Trophoblast cell (in vitro differentiated cells and primary cell): Measurements from ENCODE around the gene ENTREP1.

Experiments used
- DNase-seq, 2 donors: peaks; one replicate each; pipeline ENCODE4 v3.0.0-alpha.2; 2016
- H2AFZ ChIP-seq: 2 replicates; pipeline ENCODE4 v1.6.1; 2013; ENCODE audit warnings: low read length, moderate library complexity, mild to moderate bottlenecking; ENCODE audit not compliant: insufficient read depth, poor library complexity
- H2AK5ac ChIP-seq: 2 replicates; pipeline ENCODE4 v1.6.1; 2013; ENCODE audit warnings: mild to moderate bottlenecking, low read length
- H2BK120ac ChIP-seq: 2 replicates; pipeline ENCODE4 v1.6.1; 2013; ENCODE audit warnings: low read length, mild to moderate bottlenecking, moderate library complexity; ENCODE audit not compliant: insufficient read depth, poor library complexity
- H2BK12ac ChIP-seq: 2 replicates; pipeline ENCODE4 v1.6.1; 2013; ENCODE audit warnings: mild to moderate bottlenecking, low read length, moderate library complexity
- H2BK5ac ChIP-seq: 2 replicates; pipeline ENCODE4 v1.6.1; 2013; ENCODE audit warnings: low read length, low read depth, moderate library complexity, mild to moderate bottlenecking; ENCODE audit not compliant: poor library complexity
- H3K14ac ChIP-seq: 2 replicates; pipeline ENCODE4 v1.6.1; 2013; ENCODE audit warnings: mild to moderate bottlenecking, low read length
- H3K18ac ChIP-seq: 2 replicates; pipeline ENCODE4 v1.6.1; 2013; ENCODE audit warnings: mild to moderate bottlenecking, low read length
- H3K23ac ChIP-seq: 2 replicates; pipeline ENCODE4 v1.6.1; 2013; ENCODE audit warnings: low read length
- H3K27ac ChIP-seq: 2 replicates; pipeline ENCODE4 v1.5.1; 2013; ENCODE audit warnings: low read depth, mild to moderate bottlenecking, inconsistent platforms, low read length, moderate library complexity
- H3K27me3 ChIP-seq: 2 replicates; pipeline ENCODE4 v1.6.1; 2013; ENCODE audit warnings: inconsistent platforms, mild to moderate bottlenecking, low read length, moderate library complexity; ENCODE audit not compliant: insufficient read depth
- H3K36me3 ChIP-seq, 2 experiments: 1 replicate in 1 of 2; 2 replicates in 1 of 2; pipeline ENCODE4 v1.6.1; 2013; ENCODE audit warnings: low read length in 2 of 2, mild to moderate bottlenecking in 2 of 2, moderate library complexity in 1 of 2; ENCODE audit not compliant: insufficient read depth in 2 of 2, control insufficient read depth in 1 of 2
- H3K4ac ChIP-seq: 2 replicates; pipeline ENCODE4 v1.6.1; 2013; ENCODE audit warnings: low read depth, mild to moderate bottlenecking, low read length, moderate library complexity
- H3K4me1 ChIP-seq, 2 experiments: 1 replicate in 1 of 2; 2 replicates in 1 of 2; pipeline ENCODE4 v1.6.1; 2013; ENCODE audit warnings: low read length in 2 of 2, mild to moderate bottlenecking in 2 of 2, moderate library complexity in 1 of 2; ENCODE audit not compliant: insufficient read depth in 2 of 2, control insufficient read depth in 1 of 2
- H3K4me2 ChIP-seq: 2 replicates; pipeline ENCODE4 v1.6.1; 2013; ENCODE audit warnings: inconsistent platforms, mild to moderate bottlenecking, low read length, moderate library complexity
- H3K4me3 ChIP-seq: 2 replicates; pipeline ENCODE4 v1.5.1; 2013; ENCODE audit warnings: mild to moderate bottlenecking, low read depth, low read length, inconsistent platforms
- H3K79me1 ChIP-seq: one replicate; pipeline ENCODE4 v1.6.1; 2013; ENCODE audit warnings: low read length
- H3K79me2 ChIP-seq: 2 replicates; pipeline ENCODE4 v1.6.1; 2013; ENCODE audit warnings: low read length, mild to moderate bottlenecking; ENCODE audit not compliant: control insufficient read depth, insufficient read depth, poor library complexity
- H3K9ac ChIP-seq: 2 replicates; pipeline ENCODE4 v1.6.1; 2013; ENCODE audit warnings: mild to moderate bottlenecking, low read length
- H3K9me3 ChIP-seq: 2 replicates; pipeline ENCODE4 v1.6.1; 2013; ENCODE audit warnings: low read depth, mild to moderate bottlenecking, control low read depth, inconsistent platforms, low read length; ENCODE audit not compliant: insufficient read depth
- H4K12ac ChIP-seq: 2 replicates; pipeline ENCODE4 v1.6.1; 2013; ENCODE audit warnings: low read depth, mild to moderate bottlenecking, low read length, moderate library complexity
- H4K8ac ChIP-seq: 2 replicates; pipeline ENCODE4 v1.6.1; 2013; ENCODE audit warnings: low read depth, mild to moderate bottlenecking, low read length, moderate library complexity
- H4K91ac ChIP-seq: one replicate; pipeline ENCODE4 v1.6.1; 2013; ENCODE audit warnings: low read depth, mild to moderate bottlenecking, low read length, moderate library complexity
- WGBS: extraction: QIAGEN DNeasy Blood & Tissue Kit; methylation state at CpG from one replicate; pipeline ENCODE4 v1.1.7; 2013; ENCODE audit warnings: missing lambda C conversion rate; ENCODE audit not compliant: insufficient read length, insufficient coverage; ENCODE audit errors: extremely low coverage; 5-methylcytosine and 5-hydroxymethylcytosine counted together

ENTREP1 gene

DNA sequence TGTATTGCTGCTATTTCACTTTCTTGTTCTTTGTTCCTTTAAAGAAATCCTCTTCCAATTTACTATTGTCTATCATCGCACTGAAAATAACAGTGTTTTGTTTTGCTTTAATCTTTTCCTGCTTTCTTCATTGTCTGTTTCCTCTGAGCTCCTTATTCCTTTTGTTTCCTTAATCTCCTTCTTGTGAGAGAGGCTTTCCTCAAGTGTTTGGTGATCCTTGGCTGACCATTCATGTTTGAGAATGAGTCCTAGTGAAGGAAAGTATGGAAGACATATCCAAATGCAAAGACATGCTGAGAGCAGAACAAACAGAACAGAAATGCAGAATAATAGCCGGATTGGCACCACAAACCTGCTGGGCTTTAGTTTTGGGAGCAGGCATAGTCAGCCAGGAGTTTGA lies 42.0 kb upstream of the ENTREP1 start:
- Histone ChIP-seq H3K9me3 (no peaks in the 10 kb centered on the region), H3K23ac (no peak overlapping the region), H3K4me1 (no peaks in the 10 kb centered on the region)

DNA sequence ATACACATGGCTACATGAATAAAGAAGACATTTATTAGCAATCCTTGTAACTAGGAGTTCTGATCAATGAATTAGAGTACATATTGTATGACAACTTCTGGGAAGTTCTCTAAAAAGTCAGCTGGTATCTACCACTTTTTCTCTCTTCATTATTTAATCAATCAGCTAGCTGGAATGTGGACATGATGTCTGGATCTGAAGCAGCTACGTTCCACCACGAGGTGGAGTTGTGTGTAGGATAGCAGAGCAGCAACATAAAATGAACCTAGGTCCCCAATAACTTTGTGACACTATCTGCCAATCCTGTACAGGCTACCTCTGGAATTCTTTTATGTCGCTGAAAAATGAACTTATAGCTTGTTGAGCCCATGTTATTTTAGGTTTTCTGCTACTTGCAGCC lies 32.9 kb upstream of the ENTREP1 start:
- H3K4me2 ChIP-seq = no peak overlapping the region
- H2BK120ac ChIP-seq = no peak overlapping the region
- no peak overlapping the region for H2BK12ac ChIP-seq
- H3K79me1 ChIP-seq = peaks cover 4% of the 10 kb centered on the region
- no peak overlapping the region for H3K23ac ChIP-seq
- no peak overlapping the region for H3K18ac ChIP-seq
- no peak overlapping the region for H3K27ac ChIP-seq
- no peak overlapping the region for H3K4me3 ChIP-seq
- no peak overlapping the region for H2BK5ac ChIP-seq
- no peak overlapping the region for H3K4ac ChIP-seq
- no peak overlapping the region for H2AFZ ChIP-seq
- H3K9me3 ChIP-seq = no peaks in the 10 kb centered on the region
- H3K79me2 ChIP-seq = no peaks in the 10 kb centered on the region
- H3K14ac ChIP-seq = no peak overlapping the region
- no peak overlapping the region for H2AK5ac ChIP-seq
- no peak overlapping the region for H4K12ac ChIP-seq
- H3K9ac ChIP-seq = no peak overlapping the region
- no CpG with 5 or more reads among the region's 3 CpGs for WGBS
- H3K4me1 ChIP-seq = peaks cover 7 to 10% of the 10 kb centered on the region in 2 experiments
- peak in 1 of 2 donors; percentile 42 for DNase-seq
- H3K27me3 ChIP-seq = no peaks in the 10 kb centered on the region
- H3K36me3 ChIP-seq = no peaks in the 10 kb centered on the region
- no peak overlapping the region for H4K8ac ChIP-seq
- no peak overlapping the region for H4K91ac ChIP-seq

More for the DNA sequence above, 42.0 kb upstream of the ENTREP1 start:
- H3K79me1 ChIP-seq = no peaks in the 10 kb centered on the region
- no peak overlapping the region for H3K9ac ChIP-seq
- no peak overlapping the region for H2AK5ac ChIP-seq
- no peak overlapping the region for H4K91ac ChIP-seq
- H3K18ac ChIP-seq = no peak overlapping the region
- no peak overlapping the region for H3K27ac ChIP-seq
- H2AFZ ChIP-seq = no peak overlapping the region
- no peaks in the 10 kb centered on the region for H3K27me3 ChIP-seq
- no peaks in the 10 kb centered on the region for H3K36me3 ChIP-seq
- H4K12ac ChIP-seq = no peak overlapping the region
- no peaks in the 10 kb centered on the region for H3K79me2 ChIP-seq
- no peak overlapping the region for H3K4me3 ChIP-seq
- no CpG with 5 or more reads among the region's 2 CpGs for WGBS
- no peak overlapping the region for H3K4me2 ChIP-seq
- no peak for DNase-seq
- no peak overlapping the region for H2BK5ac ChIP-seq
- no peak overlapping the region for H3K4ac ChIP-seq
- no peak overlapping the region for H2BK120ac ChIP-seq
- no peak overlapping the region for H2BK12ac ChIP-seq
- H3K14ac ChIP-seq = no peak overlapping the region
- H4K8ac ChIP-seq = no peak overlapping the region

DNA sequence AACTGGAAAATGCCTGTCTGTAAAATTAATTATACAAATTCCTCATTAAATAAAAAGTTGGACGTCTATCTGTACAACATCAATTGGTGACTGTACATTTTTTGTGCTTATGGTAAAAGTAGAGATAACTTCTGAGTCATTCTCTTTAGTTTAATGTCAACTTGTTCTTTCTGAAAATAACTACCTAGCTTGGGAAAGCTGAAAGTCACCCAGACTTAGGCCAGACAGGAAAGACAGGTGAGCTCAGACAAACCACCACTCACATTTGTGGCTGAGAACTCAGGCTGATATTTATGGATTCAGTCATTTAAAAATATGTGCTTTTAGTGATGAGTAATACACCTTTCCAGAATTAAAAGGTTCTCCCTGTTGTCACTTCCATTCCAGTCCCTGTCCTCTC lies 31.9 kb upstream of the ENTREP1 start:
- H3K14ac ChIP-seq = no peak overlapping the region
- H2BK5ac ChIP-seq = no peak overlapping the region
- H3K79me2 ChIP-seq = no peaks in the 10 kb centered on the region
- no peak overlapping the region for H2AK5ac ChIP-seq
- H3K9ac ChIP-seq = no peak overlapping the region
- H2AFZ ChIP-seq = no peak overlapping the region
- H4K91ac ChIP-seq = no peak overlapping the region
- H3K27me3 ChIP-seq = no peaks in the 10 kb centered on the region
- H3K36me3 ChIP-seq = no peaks in the 10 kb centered on the region
- H3K79me1 ChIP-seq = peaks cover 4% of the 10 kb centered on the region
- H3K4me2 ChIP-seq = no peak overlapping the region
- peak; percentile 58 to 68 for DNase-seq
- no CpG with 5 or more reads among the region's 1 CpG for WGBS
- H3K4me3 ChIP-seq = no peak overlapping the region
- H4K12ac ChIP-seq = no peak overlapping the region
- no peak overlapping the region for H4K8ac ChIP-seq
- no peak overlapping the region for H2BK12ac ChIP-seq
- H3K23ac ChIP-seq = no peak overlapping the region
- no peak overlapping the region for H3K27ac ChIP-seq
- H3K4me1 ChIP-seq = peaks cover 9 to 13% of the 10 kb centered on the region in 2 experiments
- H3K4ac ChIP-seq = no peak overlapping the region
- H2BK120ac ChIP-seq = no peak overlapping the region
- H3K18ac ChIP-seq = no peak overlapping the region
- H3K9me3 ChIP-seq = no peaks in the 10 kb centered on the region

DNA sequence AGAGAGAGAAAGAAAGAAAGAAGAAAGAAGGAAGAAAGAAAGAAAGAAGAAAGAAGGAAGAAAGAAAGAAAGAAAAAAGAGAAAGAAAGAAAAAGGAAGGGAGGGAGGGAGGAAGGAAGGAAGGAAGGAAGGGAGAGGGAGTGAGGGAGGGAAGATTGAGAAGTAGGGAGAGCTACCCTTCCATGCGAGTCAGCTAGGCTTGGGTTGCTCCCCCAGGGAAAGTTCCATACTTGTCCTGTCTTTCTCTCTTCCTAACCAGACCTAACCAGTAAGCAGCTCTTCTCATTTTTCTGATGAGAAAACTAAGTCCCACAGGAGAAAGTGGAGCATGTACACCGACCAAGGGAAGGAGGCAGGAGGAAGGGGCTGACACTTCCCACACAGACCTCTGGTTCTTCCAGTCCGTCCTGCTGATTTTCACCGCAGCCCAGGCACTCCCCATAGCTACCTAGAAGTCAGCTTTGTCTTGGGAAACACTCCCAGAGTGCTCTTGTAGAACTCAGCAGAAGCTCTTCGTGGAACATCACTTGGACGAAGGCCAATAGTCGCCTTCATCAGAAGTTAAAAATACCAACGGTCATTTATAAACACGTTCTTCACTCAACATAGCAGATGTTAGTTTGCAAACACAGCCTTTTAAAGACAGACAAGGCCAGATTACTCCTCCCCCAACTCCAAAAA lies 29.0 kb upstream of the ENTREP1 start:
- H3K4me3 ChIP-seq = no peak overlapping the region
- H3K36me3 ChIP-seq = no peaks in the 10 kb centered on the region
- peak overlapping the region; percentile 58 for H2BK120ac ChIP-seq
- no peaks in the 10 kb centered on the region for H3K79me2 ChIP-seq
- no peak overlapping the region for H3K4ac ChIP-seq
- H3K79me1 ChIP-seq = peaks cover 4% of the 10 kb centered on the region
- no peak overlapping the region for H3K4me2 ChIP-seq
- peak overlapping the region; percentile 20 for H3K14ac ChIP-seq
- no CpG with 5 or more reads among the region's 9 CpGs for WGBS
- H4K8ac ChIP-seq = peak overlapping the region; percentile 4
- H3K9ac ChIP-seq = no peak overlapping the region
- H4K12ac ChIP-seq = no peak overlapping the region
- peaks cover 9 to 13% of the 10 kb centered on the region in 2 experiments for H3K4me1 ChIP-seq
- no peaks in the 10 kb centered on the region for H3K27me3 ChIP-seq
- H3K27ac ChIP-seq = no peak overlapping the region
- peak overlapping the region; percentile 32 for H4K91ac ChIP-seq
- no peak overlapping the region for H2BK5ac ChIP-seq
- H2BK12ac ChIP-seq = peak overlapping the region; percentile 69
- no peak for DNase-seq
- peak overlapping the region; percentile 35 for H3K18ac ChIP-seq
- no peak overlapping the region for H3K23ac ChIP-seq
- H2AFZ ChIP-seq = no peak overlapping the region
- peak overlapping the region; percentile 10 for H2AK5ac ChIP-seq
- no peaks in the 10 kb centered on the region for H3K9me3 ChIP-seq
